ENCODE results near the gene COL4A5.

GRCh38 chrX:108464604-108465003, 25.0 kb downstream of the COL4A5 start:
- TF ChIP-seq CTCF (IDR thresholded peaks at IDR 0.05) (no peak), POLR2A (IDR thresholded peaks at IDR 0.05) (no peak)

All from esophagus squamous epithelium (tissue), 4 donors.